ENCODE data around the gene HNMT.

Gene HNMT

DNA sequence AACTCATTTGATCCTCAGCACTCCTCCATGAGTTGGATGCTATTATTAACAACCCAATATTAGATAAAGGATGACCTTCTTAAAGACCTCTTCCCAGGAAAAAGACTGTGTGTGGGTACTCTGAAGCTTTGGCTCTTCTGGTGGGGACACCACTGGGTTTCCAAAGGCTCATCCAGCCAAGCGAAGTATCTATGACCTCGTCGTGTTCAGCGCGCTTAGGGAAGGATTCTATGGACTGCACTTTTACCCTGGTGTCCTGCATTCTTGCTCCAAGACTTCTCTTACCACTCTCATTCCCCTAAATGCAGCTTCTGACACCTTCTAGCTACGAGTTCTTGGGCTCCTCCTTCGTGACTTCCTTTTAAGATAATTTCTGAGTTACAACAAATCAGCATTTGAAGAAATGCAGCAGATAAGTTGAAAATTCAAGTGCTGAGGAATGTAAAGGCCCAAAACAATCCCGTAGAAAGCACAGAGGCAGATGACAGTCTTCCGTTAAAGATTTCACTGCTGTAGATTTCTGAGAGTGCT is 673 bp upstream of the HNMT start:
- Histone ChIP-seq H4K20me1 (ENCODE audit: insufficient read depth) (no peaks in the 10 kb centered on the region), H3K4me2 (no peak overlapping the region), H3K27me3 (ENCODE audit: insufficient read depth, low read depth) (no peaks in the 10 kb centered on the region), H3K79me2 (ENCODE audit: insufficient read depth, low read depth) (no peaks in the 10 kb centered on the region), H3K4me1 (ENCODE audit: low read depth, poor library complexity, severe bottlenecking) (no peaks in the 10 kb centered on the region), H3K36me3 (ENCODE audit: insufficient read depth) (no peaks in the 10 kb centered on the region), H3K4me3 (IDR thresholded peaks at IDR 0.05; ENCODE audit: insufficient read depth, low read depth, low read length) (no peak overlapping the region), H2AFZ (ENCODE audit: low read depth) (no peak overlapping the region), H3K9ac (no peak overlapping the region), H3K27ac (no peak overlapping the region)
- TF ChIP-seq, protein P1, sequence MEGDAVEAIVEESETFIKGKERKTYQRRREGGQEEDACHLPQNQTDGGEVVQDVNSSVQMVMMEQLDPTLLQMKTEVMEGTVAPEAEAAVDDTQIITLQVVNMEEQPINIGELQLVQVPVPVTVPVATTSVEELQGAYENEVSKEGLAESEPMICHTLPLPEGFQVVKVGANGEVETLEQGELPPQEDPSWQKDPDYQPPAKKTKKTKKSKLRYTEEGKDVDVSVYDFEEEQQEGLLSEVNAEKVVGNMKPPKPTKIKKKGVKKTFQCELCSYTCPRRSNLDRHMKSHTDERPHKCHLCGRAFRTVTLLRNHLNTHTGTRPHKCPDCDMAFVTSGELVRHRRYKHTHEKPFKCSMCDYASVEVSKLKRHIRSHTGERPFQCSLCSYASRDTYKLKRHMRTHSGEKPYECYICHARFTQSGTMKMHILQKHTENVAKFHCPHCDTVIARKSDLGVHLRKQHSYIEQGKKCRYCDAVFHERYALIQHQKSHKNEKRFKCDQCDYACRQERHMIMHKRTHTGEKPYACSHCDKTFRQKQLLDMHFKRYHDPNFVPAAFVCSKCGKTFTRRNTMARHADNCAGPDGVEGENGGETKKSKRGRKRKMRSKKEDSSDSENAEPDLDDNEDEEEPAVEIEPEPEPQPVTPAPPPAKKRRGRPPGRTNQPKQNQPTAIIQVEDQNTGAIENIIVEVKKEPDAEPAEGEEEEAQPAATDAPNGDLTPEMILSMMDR (conservative IDR thresholded peaks at IDR 0.05; ENCODE audit: low read depth, low read length) = no peak

DNA sequence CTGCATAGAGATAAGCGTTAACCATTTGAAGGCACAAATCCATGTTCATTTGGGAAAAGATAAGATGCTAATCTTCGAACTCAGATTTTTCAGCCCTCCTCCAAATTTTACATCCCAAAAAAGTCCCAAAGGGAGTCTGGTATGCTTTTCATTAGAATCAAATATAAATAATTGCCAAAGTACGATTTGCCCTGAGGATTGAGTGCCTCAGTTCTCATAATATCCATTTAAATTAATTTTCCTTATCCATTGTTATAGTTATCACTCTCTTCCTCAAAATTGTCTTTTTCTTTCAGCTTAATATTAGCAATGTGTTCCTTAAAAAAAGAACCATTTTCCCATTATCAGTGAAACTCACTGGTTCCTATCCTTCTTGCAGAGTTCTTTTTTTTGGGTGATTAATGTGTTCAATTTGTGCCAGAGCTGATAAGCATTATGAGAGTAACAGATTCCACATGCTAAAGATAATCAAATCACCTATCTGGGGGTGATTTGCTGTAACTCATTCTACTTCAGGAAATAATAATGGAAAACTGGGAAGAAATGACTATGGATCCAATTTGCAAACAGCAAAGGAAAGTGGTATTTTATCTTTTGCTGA is 686 bp downstream of the HNMT start:
- TF ChIP-seq, protein P1 (conservative IDR thresholded peaks at IDR 0.05; ENCODE audit: low read depth, low read length) = no peak
- H3K27ac ChIP-seq = no peak overlapping the region
- no peak overlapping the region for H2AFZ ChIP-seq (ENCODE audit: low read depth)
- no peaks in the 10 kb centered on the region for H3K4me1 ChIP-seq (ENCODE audit: low read depth, poor library complexity, severe bottlenecking)
- no peaks in the 10 kb centered on the region for H3K36me3 ChIP-seq (ENCODE audit: insufficient read depth)
- H4K20me1 ChIP-seq (ENCODE audit: insufficient read depth) = no peaks in the 10 kb centered on the region
- no peaks in the 10 kb centered on the region for H3K79me2 ChIP-seq (ENCODE audit: insufficient read depth, low read depth)
- H3K4me2 ChIP-seq = no peak overlapping the region
- H3K4me3 ChIP-seq (IDR thresholded peaks at IDR 0.05; ENCODE audit: insufficient read depth, low read depth, low read length) = no peak overlapping the region
- H3K9ac ChIP-seq = no peak overlapping the region
- H3K27me3 ChIP-seq (ENCODE audit: insufficient read depth, low read depth) = no peaks in the 10 kb centered on the region

DNA sequence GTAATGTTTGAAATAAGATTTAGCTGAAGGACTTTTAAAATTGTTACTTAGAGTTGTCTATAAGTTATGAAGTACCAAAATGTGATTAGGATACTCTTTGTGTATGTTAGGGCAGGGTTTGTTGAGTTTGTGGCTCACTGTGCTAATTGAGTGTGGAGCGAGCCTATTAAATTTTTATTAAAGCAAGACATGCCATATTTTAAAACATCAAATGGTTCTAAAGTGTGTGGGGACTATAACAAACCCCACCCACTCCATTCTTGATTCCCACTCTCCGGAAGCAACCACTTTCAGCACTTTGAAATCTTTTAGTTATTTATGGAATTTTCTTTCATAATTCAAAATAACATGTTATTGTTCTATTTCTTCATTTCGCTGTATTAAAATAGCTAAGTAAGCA is 1.8 kb downstream of the HNMT start:
- Histone ChIP-seq H4K20me1 (ENCODE audit: insufficient read depth) (no peaks in the 10 kb centered on the region), H3K27me3 (ENCODE audit: insufficient read depth, low read depth) (no peaks in the 10 kb centered on the region), H3K27ac (no peak overlapping the region), H3K4me3 (IDR thresholded peaks at IDR 0.05; ENCODE audit: insufficient read depth, low read depth, low read length) (no peak overlapping the region), H3K9ac (no peak overlapping the region), H3K4me2 (no peak overlapping the region), H3K36me3 (ENCODE audit: insufficient read depth) (no peaks in the 10 kb centered on the region), H3K79me2 (ENCODE audit: insufficient read depth, low read depth) (no peaks in the 10 kb centered on the region), H3K4me1 (ENCODE audit: low read depth, poor library complexity, severe bottlenecking) (no peaks in the 10 kb centered on the region), H2AFZ (ENCODE audit: low read depth) (no peak overlapping the region)
- TF ChIP-seq, protein P1 (conservative IDR thresholded peaks at IDR 0.05; ENCODE audit: low read depth, low read length) = no peak

DNA sequence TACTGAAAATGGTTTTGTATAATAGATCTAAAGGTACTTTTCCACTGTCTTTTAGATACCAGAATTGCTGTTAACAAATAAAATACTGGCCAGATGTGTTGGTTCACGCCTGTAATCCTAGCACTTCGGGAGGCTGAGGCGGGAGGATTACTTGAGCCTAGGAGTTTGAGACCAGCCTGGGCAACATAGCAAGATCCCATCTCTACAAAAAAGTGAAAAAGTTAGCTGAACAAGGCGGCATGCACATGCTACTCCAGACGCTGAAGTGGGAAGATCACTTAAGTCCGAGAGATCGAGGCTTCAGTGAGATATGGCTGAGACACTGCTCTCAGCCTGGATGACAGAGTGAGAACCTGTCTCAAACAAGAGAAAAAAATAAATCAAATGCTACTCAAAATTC is 2.8 kb downstream of the HNMT start:
- Histone ChIP-seq H3K36me3 (ENCODE audit: insufficient read depth) (no peaks in the 10 kb centered on the region), H3K9ac (no peak overlapping the region), H3K79me2 (ENCODE audit: insufficient read depth, low read depth) (no peaks in the 10 kb centered on the region), H3K27me3 (ENCODE audit: insufficient read depth, low read depth) (no peaks in the 10 kb centered on the region), H3K4me1 (ENCODE audit: low read depth, poor library complexity, severe bottlenecking) (no peaks in the 10 kb centered on the region), H2AFZ (ENCODE audit: low read depth) (no peak overlapping the region), H3K4me3 (IDR thresholded peaks at IDR 0.05; ENCODE audit: insufficient read depth, low read depth, low read length) (no peak overlapping the region), H3K27ac (no peak overlapping the region), H3K4me2 (no peak overlapping the region), H4K20me1 (ENCODE audit: insufficient read depth) (no peaks in the 10 kb centered on the region)
- TF ChIP-seq, protein P1 (conservative IDR thresholded peaks at IDR 0.05; ENCODE audit: low read depth, low read length) = no peak

All from KMS-11 (cell line).